HG02885 (cell line): ENCODE measurements around the gene NUP153.
"Not testable (repeated sequence)": the region's sequence is repeated elsewhere in the genome, so short reads cannot be mapped to it uniquely, and the experiment has no call there.

ENCODE experiments used
- ATAC-seq: cut with Tn5 transposase; IDR thresholded peaks from one replicate; pipeline ENCODE4 v1.9.1; 2021; ENCODE audit warnings: mild to moderate bottlenecking; ENCODE audit not compliant: unreplicated experiment, poor library complexity

The NUP153 gene

DNA sequence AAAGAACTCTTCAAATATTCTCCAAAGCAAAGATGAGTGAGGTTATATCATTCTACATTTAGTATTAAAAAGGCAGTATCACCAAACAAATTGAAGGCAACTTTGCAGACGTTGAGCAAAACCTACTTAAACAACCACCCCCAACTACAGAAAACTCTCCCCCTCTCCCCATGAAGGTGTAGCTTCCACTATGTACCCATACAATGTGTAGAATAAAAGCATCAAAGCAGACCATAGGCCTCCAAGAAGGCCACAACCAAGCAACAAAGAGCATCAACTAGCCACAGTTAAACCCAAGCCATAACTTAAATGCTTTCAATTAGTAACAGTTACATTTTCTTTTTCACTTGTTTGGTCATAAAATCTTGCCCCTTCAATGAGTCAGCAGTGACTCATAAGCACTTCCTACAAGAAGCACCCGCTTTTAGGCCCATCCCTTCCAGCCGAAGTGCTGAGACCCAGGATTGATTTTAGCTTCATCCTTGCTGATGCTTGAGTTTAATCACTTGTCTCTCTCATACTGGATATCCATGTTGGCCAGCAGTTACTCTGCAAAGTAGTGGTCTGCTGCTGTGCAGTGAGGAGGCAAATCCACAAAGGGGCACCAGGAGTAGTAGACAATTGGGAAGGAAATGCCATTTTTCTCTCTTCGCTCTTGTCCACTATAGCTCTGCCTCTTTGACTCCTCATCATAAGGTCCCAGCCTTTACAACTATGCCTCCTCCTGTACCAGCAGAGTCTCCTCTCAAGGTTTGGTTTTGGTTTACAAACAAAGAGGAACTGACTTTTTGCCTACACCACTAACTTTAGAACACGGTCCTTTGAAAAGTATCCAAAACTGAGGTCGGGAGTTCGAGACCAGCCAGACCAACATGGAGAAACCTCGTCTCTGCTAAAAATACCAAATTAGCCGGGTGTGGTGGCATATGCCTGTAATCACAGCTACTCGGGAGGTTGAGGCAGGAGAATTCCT, 8.4 kb upstream of the NUP153 start:
- peak; percentile 82 for ATAC-seq

- ATAC-seq = no peak
Measured at GRCh38 chr6:17714177-17714576, 7.5 kb upstream of the NUP153 start.

- ATAC-seq = no peak
Measured at GRCh38 chr6:17712576-17712975, 5.9 kb upstream of the NUP153 start.

GRCh38 chr6:17710331-17710730, 3.6 kb upstream of the NUP153 start:
- no peak for ATAC-seq

GRCh38 chr6:17709476-17709875, 2.8 kb upstream of the NUP153 start:
- ATAC-seq = no peak

- not testable (repeated sequence) for ATAC-seq
Measured at GRCh38 chr6:17708035-17708434, 1.3 kb upstream of the NUP153 start.

DNA sequence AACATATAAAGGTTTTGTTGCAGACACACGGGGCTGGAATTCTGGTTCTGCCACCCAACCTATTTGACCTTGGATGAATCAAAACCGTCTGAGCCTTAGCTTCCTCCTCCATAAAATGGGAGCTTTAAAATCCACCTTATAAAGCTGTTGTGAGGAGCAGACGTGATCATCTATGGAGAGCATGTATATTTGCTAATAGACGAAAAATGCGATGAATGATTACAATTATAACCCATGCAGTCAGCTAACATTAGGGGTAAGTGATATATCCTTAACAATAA, 586 bp upstream of the NUP153 start:
- ATAC-seq = no peak

DNA sequence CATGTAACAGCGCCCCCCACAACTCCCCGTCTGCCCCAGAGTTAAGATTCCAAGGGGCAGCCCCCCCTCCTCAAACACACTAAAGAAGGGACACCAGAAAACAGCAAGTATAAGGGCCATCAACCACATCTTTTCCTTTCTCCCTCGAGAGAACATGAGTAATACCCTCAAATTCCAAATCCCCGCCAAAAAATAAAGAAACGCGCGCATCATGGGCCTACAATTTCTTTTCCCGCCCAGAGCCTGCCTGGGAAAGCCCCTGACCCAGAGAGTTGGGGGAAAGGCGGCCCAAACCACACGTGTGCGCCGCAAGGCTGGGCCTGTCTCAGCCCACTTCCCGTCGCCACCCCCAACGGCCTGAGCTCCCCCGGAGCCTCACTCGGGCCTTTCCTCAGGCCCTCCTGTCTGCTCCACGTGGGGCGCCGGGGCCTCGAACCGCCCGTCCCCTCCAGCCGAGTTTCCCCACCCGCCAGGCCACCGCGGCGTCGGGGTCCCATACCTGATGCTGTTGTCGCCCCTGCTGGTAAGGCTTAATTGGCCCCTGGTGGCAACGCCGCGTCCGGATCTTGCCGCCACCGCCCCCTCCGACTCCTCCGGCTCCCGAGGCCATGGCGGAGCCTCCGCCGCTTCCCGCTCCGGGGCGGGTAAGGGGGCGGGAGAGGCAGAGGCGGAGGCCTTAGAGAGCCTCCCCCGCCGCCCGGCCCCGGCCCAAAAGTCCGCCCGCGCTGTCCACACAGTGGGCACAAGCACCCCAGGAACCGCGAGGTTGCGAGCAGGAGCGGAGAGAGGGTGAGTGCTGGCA, 746 bp downstream of the NUP153 start:
- peak; percentile 67 for ATAC-seq

- ATAC-seq = no peak
Measured at GRCh38 chr6:17705428-17705777, 1.3 kb downstream of the NUP153 start.

DNA sequence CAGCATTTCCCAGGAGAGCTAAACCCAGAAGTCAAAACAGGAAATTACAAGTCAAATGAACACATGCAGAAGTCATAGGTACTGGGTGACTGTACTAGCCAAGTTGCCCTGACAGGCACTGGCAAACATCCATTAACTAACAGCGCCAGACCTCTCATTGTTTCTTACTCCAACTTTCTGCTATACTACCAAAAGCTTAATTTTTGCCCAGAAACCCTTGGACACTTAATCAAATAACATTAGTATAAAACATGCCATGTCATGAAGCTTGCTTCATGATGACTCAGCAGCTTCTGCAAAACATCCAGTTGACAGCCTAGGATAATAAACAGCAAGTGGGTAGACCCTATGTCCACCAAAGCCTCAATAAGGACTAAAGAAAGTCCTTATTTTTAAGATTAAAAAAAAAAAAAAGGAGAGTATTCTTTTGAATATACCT, 3.5 kb downstream of the NUP153 start:
- ATAC-seq = no peak

DNA sequence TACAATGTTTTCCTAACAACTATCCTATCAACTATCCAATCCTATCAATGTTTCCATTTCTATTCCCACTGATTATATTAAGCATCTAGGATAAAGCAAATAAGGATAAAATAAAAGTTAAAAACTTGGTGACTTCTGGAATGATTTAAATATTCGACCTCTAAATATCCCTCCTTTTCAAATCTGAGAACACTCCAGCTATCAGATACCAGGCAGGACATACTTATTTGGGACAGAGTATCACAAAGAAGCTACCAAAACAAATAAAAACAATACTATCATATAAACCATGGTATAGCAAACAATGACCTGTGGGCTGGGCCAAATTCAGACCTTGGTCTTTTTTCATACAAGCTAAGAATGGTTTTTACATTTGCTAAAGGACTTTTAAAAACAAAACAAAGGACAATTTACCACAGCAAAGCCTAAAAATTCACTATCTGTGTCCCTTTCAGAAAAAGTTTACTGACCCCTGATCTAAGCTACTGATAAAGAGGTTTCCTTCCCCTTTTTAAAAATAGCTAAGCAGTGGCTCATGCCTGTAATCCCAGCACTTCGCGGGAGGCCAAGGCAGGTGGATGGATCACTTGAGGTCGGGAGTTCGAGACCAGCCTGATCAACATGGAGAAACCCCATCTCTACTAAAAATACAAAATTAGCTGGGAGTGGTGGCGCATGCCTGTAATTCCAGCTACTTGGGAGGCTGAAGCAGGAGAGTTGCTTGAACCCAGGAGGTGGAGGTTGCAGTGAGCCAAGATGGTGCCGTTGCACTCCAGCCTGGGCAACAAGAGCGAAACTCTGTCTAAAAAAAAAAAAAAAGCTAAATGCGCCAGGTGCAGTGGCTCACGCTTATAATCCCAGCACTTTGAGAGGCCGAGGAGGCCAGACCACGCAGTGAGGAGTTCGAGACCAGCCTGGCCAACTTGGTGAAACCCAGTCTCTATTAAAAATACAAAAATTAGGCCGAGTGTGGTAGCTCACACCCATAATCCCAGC, 6.0 kb downstream of the NUP153 start:
- ATAC-seq = no peak

DNA sequence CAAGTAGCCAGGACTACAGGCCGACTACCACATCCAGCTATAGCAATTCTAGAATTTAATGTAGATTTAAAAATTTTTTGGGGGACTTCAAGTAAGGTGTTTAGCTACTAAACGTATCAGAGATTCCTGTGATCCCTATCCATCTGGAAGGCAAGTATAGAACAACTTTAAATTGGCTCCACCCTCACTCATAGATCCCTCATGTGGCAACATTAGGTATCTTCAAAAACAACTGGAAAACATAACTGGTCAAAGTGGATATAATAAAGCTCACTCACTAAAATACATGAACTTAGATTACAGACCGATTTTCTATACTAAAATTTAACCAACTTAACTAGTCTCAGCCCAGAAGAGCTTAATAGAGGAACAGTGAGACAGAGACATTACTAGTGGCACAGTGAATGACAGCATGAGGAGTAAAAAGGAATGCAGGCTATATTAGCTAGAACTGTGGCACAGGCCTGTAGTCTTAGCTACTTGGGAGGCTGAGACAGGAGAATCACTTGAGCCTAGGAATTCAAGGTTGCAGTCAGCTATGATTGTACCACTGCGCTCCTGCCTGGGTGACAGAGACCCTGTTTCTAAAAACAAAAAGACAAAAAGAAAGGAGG, 14.7 kb downstream of the NUP153 start:
- ATAC-seq = no peak

DNA sequence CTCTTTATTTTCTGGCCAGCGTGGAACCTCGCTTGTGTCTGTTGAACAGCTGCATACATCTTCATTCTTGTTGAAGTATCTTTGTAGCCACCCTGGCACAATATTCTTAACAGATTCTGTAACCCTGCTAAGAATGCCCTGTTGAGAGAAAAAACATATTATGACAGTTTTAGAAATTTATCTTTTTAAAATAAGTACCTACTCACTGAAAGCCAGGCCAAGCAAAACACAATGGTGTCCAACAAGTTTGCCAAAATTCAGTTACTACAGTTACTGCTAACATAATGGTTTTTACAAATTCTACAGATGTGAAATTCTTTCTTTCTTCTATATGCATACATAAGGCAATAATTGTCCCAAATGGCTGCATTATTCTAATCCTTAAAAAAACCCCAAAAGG, 18.2 kb downstream of the NUP153 start:
- no peak for ATAC-seq

GRCh38 chr6:17687136-17687535, 19.6 kb downstream of the NUP153 start:
- ATAC-seq = no peak

GRCh38 chr6:17684134-17684533, 22.6 kb downstream of the NUP153 start:
- ATAC-seq = no peak

GRCh38 chr6:17683428-17683827, 23.3 kb downstream of the NUP153 start:
- ATAC-seq = no peak

DNA sequence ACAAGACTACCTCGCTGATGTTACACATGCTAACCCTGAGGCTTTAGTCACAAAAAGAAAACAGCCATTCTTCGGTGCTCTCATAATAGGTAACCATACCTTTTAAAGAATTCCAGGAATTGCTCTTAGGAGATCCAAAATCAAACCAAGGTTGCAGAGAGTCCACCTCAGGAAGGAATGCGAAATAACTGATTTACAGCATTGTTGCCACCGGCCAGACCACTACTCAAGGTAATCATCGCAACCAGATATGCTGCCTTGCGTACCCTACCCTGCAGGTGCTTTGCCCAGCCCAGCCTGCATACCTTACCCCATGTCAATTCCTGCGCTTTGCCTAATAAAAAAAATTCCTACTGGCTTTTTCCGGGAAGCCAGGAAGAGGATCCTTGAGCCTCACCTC, 27.0 kb downstream of the NUP153 start:
- ATAC-seq = no peak

GRCh38 chr6:17677602-17678001, 29.1 kb downstream of the NUP153 start:
- no peak for ATAC-seq

- ATAC-seq = no peak
Measured at GRCh38 chr6:17673543-17674254, 33.0 kb downstream of the NUP153 start.
